ENCODE measurements around the gene SEMA5B.
A peak's percentile ranks its signal among the peaks of the same experiment; 100 is the strongest.

The SEMA5B gene

DNA sequence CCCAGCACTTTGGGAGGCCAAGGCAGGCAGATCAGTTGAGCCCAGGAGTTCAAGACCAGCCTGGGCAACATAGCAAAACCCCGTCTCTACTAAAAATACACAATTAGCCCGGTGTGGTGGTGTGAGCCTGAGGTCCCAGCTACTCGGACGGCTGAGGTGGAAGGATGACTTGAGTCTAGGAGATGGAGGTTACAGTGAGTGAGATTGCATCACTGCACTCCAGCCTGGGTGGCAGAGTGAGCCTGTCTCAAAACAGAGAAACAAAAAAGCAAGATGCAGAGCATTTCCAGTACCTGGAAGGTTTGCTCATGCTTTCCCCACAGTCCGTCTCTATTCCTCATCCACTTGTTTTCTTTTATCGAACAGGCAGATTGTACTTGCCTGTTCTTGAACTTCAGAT, 35.5 kb upstream of the SEMA5B start:
- TF ChIP-seq, protein P1, sequence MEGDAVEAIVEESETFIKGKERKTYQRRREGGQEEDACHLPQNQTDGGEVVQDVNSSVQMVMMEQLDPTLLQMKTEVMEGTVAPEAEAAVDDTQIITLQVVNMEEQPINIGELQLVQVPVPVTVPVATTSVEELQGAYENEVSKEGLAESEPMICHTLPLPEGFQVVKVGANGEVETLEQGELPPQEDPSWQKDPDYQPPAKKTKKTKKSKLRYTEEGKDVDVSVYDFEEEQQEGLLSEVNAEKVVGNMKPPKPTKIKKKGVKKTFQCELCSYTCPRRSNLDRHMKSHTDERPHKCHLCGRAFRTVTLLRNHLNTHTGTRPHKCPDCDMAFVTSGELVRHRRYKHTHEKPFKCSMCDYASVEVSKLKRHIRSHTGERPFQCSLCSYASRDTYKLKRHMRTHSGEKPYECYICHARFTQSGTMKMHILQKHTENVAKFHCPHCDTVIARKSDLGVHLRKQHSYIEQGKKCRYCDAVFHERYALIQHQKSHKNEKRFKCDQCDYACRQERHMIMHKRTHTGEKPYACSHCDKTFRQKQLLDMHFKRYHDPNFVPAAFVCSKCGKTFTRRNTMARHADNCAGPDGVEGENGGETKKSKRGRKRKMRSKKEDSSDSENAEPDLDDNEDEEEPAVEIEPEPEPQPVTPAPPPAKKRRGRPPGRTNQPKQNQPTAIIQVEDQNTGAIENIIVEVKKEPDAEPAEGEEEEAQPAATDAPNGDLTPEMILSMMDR (IDR thresholded peaks at IDR 0.05; ENCODE audit: low read depth, low read length), result no peak
- H3K27me3 ChIP-seq (ENCODE audit: insufficient read depth, low read depth, severe bottlenecking), result no peaks in the 10 kb centered on the region
- H3K9me3 ChIP-seq (ENCODE audit: severe bottlenecking), result no peaks in the 10 kb centered on the region
- peaks cover 5% of the 10 kb centered on the region; the same call in 1 of the 2 replicates for H3K36me3 ChIP-seq
- H3K4me3 ChIP-seq (ENCODE audit: low read depth, low read length), result no peak overlapping the region
- no peak for DNase-seq
- H3K27ac ChIP-seq, result no peak overlapping the region

DNA sequence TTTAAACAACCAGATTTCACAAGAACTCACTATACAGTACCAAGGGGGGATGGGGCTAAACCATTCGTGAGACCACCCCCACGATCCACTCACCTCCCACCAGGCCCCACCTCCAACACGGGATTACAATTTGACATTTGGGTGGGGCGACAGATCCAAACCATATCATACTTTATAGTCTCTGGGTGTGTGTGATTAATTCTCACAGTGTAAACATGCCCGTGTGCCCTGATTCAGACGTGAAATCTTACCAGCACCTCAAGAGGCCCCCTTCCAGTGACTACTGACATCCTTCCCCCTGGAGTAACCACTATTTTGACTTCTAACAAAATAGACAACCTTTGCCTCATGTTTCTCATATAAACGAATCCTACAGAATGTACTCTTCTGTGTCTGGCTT, 34.3 kb upstream of the SEMA5B start:
- TF ChIP-seq, protein P1 (IDR thresholded peaks at IDR 0.05; ENCODE audit: low read depth, low read length), result no peak
- DNase-seq, result no peak
- no peak overlapping the region for H3K4me3 ChIP-seq (ENCODE audit: low read depth, low read length)
- no peaks in the 10 kb centered on the region for H3K9me3 ChIP-seq (ENCODE audit: severe bottlenecking)
- H3K27me3 ChIP-seq (ENCODE audit: insufficient read depth, low read depth, severe bottlenecking), result no peaks in the 10 kb centered on the region
- no peak overlapping the region for H3K27ac ChIP-seq
- H3K36me3 ChIP-seq, result no peaks in the 10 kb centered on the region

DNA sequence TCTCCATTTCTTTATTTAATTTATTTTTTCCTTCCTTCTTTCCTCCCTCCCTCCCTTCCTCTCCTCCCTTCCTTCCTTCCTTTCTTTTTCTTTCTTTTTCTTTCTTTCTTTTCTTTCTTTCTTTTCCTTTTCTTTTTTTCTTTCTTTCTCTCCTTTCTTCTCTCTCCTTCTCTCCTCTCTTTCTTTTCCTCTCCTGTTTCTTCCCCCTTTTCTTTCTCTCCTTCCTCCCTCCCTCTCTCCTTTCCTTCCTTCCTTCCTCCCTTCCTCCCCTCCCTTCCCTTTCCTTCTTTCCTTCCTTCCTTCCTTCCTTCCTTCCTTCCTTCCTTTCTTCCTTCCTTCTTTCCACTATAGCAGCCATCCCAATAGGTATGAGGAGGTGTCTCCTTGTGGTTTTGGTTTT, 32.5 kb upstream of the SEMA5B start:
- H3K27me3 ChIP-seq (ENCODE audit: insufficient read depth, low read depth, severe bottlenecking), result no peaks in the 10 kb centered on the region
- no peaks in the 10 kb centered on the region for H3K36me3 ChIP-seq
- no peak overlapping the region for H3K27ac ChIP-seq
- TF ChIP-seq, protein P1 (IDR thresholded peaks at IDR 0.05; ENCODE audit: low read depth, low read length), result no peak
- H3K9me3 ChIP-seq (ENCODE audit: severe bottlenecking), result no peaks in the 10 kb centered on the region
- H3K4me3 ChIP-seq (ENCODE audit: low read depth, low read length), result no peak overlapping the region
- DNase-seq, result no peak

DNA sequence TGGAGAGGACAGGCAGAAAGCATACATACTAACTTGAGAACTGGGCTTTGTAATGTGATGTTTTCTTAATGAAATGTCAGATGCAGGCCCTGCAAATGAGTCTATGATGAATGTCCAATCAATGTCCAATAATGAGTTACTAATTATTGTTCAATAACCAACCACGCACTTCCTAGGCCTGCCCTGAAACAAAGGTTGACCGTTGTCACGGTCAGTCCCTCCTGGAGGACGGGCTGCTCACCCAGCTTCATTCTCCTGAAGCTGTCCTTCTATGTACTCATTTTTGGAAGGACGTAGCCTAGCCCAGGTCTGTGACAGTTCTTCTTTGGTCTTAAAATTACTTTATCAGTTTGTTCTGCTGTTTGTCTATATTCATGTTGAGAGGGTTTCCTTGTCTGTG, 30.9 kb upstream of the SEMA5B start:
- Histone ChIP-seq H3K9me3 (ENCODE audit: severe bottlenecking) (no peaks in the 10 kb centered on the region), H3K27ac (no peak overlapping the region), H3K36me3 (no peaks in the 10 kb centered on the region), H3K4me3 (ENCODE audit: low read depth, low read length) (no peak overlapping the region), H3K27me3 (ENCODE audit: insufficient read depth, low read depth, severe bottlenecking) (no peaks in the 10 kb centered on the region)
- DNase-seq, result no peak
- TF ChIP-seq, protein P1 (IDR thresholded peaks at IDR 0.05; ENCODE audit: low read depth, low read length), result no peak

DNA sequence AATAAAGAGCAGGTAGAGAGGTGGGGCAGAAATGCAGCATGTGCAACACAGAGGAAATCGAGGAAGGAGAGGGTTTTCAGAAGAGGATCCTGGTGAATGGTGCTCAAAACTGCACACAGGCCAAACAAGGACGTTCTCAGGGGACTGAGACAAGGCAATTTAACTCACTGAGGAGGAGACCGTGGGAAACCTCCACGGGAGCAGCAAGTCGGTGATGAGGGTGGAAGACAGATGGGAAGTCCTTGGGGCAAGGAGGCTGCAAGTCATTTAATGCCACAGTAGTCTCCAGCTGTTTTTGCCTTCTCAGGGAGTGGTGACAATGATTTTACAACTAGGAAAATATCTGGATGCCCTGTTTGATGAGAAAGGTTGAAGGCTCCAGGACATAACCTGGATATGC, 27.8 kb upstream of the SEMA5B start:
- Histone ChIP-seq H3K36me3 (no peaks in the 10 kb centered on the region), H3K27me3 (ENCODE audit: insufficient read depth, low read depth, severe bottlenecking) (no peaks in the 10 kb centered on the region), H3K9me3 (ENCODE audit: severe bottlenecking) (no peaks in the 10 kb centered on the region), H3K27ac (peak overlapping the region; percentile 32), H3K4me3 (ENCODE audit: low read depth, low read length) (no peak overlapping the region)
- no peak for DNase-seq
- TF ChIP-seq, protein P1 (IDR thresholded peaks at IDR 0.05; ENCODE audit: low read depth, low read length), result no peak

DNA sequence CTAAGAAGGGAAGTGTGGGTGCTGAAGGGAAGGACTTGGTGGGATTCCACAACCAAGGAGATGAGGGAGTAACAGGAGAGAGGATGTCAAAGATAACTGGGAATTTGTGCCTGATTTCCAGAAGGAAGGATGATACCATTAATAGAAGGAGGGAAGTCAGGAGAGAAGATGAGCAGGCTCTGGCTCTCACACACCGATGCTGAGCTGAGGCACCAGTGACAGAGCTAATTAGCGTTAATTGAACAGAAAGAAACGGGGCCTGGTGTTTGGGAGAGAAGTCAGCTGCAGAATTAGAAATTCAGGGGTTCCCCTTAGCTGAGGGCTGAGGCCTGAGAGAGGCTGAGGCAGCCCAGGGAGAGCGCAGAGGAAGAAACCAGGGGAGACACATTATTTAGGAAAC, 27.4 kb upstream of the SEMA5B start:
- H3K27ac ChIP-seq, result peak overlapping the region; percentile 32
- TF ChIP-seq, protein P1 (IDR thresholded peaks at IDR 0.05; ENCODE audit: low read depth, low read length), result no peak
- H3K27me3 ChIP-seq (ENCODE audit: insufficient read depth, low read depth, severe bottlenecking), result no peaks in the 10 kb centered on the region
- no peak for DNase-seq
- no peak overlapping the region for H3K4me3 ChIP-seq (ENCODE audit: low read depth, low read length)
- no peaks in the 10 kb centered on the region for H3K9me3 ChIP-seq (ENCODE audit: severe bottlenecking)
- no peaks in the 10 kb centered on the region for H3K36me3 ChIP-seq
